Hematopoietic multipotent progenitor cell treated with erythropoietin and hydrocortisone succinate and interleukin-3 and kit ligand, for 6 days (in vitro differentiated cells): Measurements from ENCODE around the gene AFMID.
A peak's percentile ranks its signal among the peaks of the same experiment; 100 is the strongest.

ENCODE experiments used
- DNase-seq: peaks from one replicate; pipeline ENCODE4 v3.0.0-alpha.2; 2015

AFMID gene

DNA sequence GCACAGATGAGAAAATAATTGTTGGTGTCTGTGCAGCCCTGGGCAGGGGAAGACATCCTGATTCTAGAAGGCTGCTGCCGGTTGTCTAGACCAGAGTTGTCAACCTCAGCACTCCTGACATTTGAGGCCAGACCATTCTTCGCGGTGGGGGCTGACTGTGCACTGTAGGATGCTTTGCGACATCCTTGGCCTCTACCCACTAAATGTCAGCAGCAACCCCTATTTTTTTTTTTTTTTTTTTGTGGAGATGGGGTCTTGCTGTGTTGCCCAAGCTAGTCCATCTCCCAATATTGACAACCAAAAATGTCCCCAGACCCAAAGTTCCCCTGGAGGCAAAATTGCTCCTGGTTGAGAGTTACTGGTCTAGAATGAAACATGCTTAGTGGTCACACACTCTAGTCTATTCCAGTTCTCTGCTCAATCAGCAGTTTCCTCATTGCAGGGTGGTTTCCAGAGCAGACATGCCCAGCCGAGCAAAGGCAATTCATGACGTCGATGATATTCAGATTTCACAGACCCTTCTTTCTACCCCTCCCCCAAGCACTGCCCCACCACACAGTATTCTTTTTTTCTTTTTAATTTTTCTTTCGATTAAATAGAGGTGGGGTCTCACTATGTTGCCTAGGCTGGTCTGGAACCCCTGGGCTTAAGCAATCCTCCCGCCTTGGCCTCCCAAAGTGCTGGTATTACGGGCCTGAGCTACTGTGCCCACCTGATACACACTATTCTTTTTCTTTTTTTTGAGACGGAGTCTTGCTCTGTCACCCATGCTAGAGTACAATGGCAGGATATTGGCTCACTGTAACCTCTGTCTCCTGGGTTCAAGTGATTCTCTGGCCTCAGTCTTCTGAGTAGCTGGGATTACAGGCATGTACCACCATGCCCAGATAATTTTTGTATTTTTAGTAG is 32.0 kb upstream of the AFMID start:
- peak; percentile 66 for DNase-seq

DNA sequence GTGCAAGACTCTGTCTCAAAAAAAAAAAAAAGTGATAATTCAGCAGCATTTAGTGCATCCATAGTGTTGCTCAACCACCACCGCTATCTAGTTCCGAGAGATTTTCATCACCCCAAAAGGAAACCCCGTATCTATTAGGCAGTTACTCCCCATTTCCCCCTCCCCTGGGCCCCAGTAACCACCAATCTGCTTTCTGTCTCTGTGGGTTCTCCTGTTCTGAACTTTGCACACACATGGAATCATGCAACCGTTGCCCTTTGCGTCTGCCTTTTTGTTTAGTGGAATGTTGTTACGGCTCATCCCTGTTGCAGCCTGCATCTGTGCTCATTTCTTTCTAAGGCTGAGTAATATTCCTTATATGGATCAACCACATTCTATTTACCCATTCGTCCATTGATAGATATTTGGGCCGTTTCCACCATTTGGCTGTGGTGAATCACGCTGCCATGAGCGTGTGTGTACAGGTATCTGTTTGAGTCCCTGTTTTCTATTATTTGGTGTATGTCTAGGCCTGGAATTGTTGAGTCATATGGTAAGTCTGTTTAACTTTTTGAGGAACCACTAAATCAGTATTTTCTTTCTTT is 27.5 kb upstream of the AFMID start:
- DNase-seq: peak; percentile 86

DNA sequence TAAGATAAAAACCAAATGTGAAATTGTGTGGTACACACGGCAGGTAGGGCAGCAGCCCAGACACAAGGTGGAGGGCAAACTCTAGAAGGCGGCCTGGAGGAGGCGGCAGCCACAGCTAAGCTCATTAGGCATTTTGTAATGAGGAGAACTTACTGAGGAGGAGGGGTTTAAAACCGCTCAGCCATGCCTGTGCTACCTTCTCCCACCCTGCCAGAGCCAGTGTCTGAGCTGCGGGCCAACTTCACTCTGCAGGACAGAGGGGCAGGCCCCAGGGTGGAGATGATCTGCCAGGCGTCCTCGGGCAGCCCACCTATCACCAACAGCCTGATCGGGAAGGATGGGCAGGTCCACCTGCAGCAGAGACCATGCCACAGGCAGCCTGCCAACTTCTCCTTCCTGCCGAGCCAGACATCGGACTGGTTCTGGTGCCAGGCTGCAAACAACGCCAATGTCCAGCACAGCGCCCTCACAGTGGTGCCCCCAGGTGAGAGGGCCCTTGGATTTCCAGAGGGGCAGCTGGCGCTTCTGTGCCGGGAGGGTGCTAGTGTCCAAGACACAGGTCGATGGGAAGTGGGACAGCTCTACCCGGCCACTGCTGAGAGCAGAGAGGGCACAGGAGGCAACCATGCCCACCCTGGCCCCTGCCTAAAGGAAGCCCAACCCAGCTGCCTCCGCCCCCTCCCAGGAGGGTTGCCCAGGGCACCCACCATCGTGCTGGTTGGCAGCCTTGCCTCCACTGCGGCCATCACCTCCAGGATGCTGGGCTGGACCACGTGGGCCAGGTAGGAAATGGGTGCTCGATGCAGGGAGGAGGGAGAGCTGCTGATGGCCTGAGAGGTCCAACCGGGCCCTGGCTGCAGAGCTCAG is 23.0 kb upstream of the AFMID start:
- DNase-seq: no peak

- no peak for DNase-seq
Observed at GRCh38 chr17:78164748-78165607, 22.2 kb upstream of the AFMID start.

GRCh38 chr17:78166416-78166815 is 20.7 kb upstream of the AFMID start:
- DNase-seq: no peak

DNA sequence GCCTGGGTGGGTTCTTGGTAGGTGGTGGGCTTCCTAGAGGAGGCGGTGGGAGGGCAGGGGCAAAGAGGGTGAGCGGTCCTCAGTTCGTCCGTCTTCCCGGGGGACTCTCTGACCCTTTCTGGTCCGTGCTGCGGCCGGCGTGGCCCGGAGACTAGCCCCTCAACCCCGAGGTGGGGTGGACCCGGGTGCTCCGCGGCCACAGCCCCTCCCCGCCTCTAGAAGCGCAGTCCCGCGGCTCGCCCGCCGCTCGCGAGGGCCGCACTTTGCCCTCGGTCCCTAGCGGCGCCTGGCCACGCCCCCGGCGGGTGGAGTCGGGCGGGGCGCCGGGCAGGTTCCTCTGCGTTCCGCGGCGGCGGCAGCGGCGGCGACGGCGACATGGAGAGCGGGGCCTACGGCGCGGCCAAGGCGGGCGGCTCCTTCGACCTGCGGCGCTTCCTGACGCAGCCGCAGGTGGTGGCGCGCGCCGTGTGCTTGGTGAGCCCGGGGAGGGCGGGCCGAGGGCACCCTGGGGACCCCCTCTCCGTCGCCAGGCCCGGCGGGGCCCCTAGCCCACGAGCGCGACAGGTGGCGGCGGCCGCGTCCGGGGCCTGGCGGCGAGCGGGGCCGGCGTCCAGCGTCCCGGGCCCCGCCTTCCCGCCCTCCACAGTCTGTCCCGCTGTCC is 18.8 kb upstream of the AFMID start, which contains the start of gene SYNGR2:
Gene SYNGR2 (plus strand): TSS at position 340 of the 661 bp plus-strand sequence. CDS start 36 bp downstream, at position 376.
- peak; percentile 91 for DNase-seq

- DNase-seq: no peak
Observed at GRCh38 chr17:78168903-78169793, 18.0 kb upstream of the AFMID start.

GRCh38 chr17:78170692-78171590 is 16.2 kb upstream of the AFMID start:
- no peak for DNase-seq

DNA sequence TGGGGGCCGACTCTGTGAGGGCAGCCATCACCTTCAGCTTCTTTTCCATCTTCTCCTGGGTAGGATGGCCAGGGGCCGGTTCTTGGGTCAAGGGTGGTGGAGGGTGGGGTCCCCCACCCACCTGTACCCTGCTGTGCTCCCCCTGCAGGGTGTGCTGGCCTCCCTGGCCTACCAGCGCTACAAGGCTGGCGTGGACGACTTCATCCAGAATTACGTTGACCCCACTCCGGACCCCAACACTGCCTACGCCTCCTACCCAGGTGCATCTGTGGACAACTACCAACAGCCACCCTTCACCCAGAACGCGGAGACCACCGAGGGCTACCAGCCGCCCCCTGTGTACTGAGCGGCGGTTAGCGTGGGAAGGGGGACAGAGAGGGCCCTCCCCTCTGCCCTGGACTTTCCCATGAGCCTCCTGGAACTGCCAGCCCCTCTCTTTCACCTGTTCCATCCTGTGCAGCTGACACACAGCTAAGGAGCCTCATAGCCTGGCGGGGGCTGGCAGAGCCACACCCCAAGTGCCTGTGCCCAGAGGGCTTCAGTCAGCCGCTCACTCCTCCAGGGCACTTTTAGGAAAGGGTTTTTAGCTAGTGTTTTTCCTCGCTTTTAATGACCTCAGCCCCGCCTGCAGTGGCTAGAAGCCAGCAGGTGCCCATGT is 15.4 kb upstream of the AFMID start:
- DNase-seq: peak; percentile 42

- peak; percentile 74 for DNase-seq
Observed at GRCh38 chr17:78172249-78173051, 14.7 kb upstream of the AFMID start.

DNA sequence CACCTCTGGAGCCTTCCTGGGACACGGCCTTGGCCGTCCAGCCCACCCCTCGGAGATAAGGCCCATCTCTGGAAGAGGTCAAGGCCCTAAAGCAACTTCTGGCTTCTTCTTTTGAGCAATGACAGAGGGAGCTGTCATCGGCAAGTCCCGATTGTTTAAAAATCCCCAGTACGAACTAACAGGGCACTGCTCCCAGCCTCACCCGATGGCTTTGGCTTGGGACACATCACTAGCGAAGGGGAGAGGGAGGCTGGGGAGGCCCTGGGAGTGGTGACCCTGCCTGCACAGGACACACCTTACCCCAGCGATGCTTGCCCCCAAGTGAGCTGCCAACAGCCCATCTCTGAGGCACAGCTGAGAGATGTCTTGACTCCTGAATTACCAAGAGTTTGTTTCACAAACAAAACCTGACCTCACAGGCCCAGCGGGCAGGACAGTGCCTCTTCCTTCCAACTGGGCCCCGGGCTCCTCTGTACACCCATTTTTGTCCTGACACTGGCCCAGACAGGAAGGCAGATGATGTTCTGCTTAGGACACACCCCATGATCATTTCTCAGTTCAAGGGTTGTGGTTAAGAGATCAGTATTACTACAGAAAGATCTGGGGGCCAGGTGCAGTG is 14.0 kb upstream of the AFMID start:
- DNase-seq: no peak

DNA sequence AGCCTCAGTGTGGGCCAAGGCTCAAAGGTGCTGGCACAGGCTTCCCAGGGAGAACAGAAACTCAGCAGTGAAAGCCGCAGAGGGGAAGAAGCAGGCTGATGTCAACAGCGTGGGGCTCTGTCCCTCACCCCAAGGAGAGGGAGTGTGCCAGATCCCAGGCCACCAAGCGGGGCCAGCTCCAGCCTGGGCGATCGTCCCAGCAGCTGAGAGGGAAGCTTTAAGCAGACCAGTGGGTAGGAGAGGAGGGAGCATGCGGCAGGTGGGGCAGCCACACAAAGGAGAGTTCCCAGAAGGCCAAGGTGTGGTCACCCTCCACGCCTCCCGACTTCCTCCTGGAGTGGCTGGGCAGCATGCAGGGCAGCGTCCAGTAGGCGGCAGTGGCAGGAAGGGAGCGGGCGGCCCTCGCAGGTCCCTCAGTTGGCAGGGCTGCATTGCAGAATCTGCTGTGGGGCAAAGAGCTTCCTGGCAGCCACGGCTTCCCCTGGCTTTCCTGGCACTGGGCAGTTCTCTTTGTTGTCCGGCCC is 12.8 kb upstream of the AFMID start:
- DNase-seq: no peak

DNA sequence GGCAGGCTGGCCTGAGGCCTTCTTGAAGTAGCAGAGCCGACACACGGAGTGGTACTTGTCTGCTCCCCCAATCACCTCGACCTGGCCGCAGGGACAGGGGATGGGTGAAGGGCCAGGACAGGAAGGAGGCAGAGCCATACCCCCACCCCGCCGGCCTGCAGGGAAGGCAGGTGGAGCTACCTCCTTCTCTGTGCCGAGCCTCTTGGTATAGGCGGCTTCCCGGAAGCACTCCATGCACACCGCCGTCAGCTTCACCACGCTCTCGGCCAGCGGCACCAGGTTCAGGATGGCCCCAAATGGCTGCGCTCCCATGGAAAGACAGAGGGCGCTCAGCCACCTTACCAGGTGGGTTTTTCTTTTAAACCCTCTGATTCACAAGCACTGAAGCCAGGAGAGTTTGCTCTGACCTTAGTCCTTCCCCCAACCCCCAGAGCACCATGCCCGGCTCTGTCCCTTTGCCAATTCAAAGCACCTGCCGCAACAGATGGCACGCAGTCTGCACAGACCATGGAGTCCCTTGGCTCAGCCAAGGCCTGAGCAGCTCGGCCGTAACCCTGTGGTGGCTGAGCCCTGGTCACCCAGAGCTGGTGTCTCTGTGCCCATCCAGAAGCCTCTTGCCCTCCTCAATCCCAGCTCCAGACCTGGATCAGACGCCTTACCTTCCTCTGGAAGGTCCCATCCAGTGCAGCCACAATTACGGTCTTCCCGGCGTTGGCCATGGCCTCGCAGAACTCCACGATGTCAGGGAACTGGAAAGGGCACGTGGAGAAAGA is 12.1 kb upstream of the AFMID start:
- no peak for DNase-seq

GRCh38 chr17:78175643-78175981 is 11.6 kb upstream of the AFMID start:
- no peak for DNase-seq

DNA sequence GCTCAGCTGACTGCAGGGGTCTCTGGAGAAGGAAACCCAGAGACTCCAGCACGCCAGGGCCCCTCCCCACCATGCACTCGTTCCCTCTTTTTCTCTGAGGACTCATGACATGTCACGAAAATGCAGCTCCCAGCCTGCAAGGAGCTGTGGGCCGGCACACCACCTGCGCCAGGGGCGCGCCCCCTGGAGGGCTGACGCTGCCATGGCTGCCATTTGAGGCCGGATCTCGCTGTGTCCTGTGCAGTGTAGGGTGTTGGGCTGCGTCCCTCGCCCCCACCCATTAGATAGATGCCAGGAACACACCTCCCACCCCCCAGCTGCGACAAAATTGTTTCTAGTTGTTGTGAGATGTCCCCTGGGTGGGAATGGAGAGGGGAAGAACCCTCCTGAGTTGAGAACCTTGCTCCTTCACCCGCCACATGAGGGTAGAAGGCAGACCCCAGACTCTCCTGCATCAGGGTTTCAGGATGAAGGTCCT is 10.6 kb upstream of the AFMID start:
- DNase-seq: peak; percentile 83

DNA sequence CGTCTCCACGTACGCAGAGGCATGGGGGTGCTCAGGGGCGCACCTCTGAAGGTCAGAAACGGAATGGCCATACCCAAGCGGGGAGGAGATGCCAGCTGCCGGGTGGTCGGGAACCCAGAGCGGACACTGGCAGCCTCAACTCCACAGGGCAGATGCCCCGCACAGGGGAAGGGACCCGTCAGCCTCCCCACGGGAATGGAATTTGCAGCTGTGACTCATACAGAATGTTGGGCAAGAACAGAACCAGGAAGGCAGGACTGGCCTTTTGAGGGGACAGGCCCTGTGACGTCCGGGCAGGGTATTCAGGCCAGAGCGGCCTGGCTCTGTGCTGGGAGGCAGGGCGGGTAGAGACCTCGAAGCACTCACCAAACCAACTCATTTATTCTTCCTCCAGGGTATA is 7.8 kb upstream of the AFMID start:
- no peak for DNase-seq

- DNase-seq: no peak
Observed at GRCh38 chr17:78180083-78180482, 7.1 kb upstream of the AFMID start.
